HG03378 (cell line): Measurements from ENCODE around the gene TRIM66.

Source experiments
- ATAC-seq: cut with Tn5 transposase; IDR thresholded peaks from one replicate; pipeline ENCODE4 v1.9.1; 2021; ENCODE audit warnings: mild to moderate bottlenecking, moderate library complexity; ENCODE audit not compliant: unreplicated experiment

Gene TRIM66

DNA sequence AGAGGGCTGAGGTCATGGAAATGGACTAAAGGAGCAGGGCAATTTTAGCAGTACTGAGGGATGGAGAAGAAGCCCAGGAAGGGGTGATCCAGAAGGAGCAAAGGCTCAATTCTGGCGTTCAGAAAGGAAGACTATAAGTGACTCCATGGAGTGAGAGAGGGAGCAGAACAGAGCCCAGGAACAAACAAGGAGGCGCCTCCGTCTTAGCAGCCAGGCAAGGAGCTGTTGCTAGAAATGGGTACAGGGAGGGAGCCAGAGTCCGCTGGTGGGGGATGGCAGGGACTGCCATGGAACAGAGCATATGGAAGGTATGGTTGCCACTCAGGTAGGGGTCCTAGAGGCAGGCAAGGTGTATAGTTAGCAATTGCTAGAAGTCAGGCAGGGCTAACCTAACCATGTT, 68.0 kb downstream of the TRIM66 start:
- ATAC-seq = no peak

DNA sequence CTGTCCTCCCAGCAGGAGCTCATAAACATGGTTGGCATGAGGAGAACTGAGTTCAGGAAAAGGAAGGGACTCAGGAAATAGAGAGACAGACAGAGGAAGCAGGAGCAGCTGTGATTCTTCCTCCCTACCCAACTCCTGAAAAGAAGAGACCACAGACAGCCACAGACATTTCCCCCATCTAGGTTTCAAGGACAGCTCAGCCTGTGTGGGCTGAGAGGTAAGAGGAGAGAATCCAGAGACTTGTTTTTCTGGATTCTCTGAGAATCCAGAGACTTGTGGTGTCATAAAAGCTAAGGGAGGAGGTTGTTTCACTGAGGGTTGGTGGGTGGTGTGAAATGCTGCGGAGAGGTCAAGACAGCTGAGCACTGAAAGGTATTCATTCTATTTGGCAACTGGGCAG, 69.4 kb downstream of the TRIM66 start:
- ATAC-seq = no peak

DNA sequence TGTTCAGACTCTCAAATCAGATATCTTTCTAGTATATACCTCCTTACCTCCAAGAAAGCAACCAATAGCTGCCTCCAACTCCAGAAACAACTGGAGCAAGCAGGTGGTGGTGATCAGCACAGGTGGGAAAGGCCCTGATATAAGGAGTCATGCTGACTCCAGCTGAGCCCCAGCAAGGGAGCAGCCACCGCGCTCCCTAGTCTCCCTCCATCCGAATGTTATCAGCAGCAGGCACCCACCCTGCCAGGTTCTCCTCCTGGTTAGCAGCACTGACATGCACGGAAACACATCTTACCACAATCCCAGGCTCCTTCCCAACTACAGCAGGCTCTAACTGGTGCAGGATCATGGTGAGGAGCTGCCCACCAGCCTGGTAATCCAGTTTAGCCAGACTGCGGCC, 69.9 kb downstream of the TRIM66 start:
- no peak for ATAC-seq

DNA sequence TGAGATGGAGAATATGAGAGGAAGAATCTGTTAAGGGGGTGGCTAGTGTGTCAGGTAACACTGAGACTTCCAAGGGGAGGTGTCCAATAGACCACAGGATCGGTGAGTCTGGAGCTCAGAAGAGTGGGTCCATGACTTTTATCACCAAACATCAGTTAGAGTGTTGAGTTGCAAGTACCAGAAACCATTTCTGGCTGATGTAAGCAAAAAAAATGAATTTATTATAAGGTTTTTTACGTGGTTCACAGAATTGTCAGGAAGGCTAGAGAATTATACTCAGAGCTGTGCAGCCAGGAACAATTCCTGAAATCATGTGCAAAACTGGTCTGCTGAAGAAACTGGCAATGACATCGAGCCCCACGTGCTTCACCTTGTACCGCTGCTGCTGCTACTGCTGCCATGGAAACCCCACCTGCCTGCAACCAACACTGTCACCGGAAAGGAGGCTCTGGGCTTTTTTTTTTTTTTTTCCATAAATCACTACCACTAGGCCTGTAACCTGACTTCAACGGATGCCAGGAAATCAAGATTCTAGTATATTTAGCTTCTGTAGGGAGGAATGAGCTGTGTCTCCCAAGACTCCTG, 71.8 kb downstream of the TRIM66 start:
- no peak for ATAC-seq

DNA sequence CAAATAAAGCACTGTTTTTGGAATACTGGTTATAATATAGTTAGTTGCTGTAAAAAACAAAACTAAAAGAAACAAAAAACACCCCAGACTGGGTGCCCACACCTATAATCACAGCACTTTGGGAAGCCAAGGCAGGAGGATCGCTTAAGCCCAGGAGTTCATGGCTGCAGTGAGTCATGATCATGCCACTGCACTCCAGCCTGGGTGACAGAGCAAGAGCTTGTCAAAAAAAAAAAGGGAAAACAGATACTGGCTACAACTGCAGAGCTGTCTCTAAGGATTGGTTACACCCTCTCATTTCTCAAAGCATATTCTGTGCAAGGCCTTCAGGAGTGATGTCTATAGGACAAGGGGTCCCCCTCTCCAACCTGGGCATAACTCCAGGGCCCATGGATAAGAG, 73.8 kb downstream of the TRIM66 start:
- no peak for ATAC-seq

DNA sequence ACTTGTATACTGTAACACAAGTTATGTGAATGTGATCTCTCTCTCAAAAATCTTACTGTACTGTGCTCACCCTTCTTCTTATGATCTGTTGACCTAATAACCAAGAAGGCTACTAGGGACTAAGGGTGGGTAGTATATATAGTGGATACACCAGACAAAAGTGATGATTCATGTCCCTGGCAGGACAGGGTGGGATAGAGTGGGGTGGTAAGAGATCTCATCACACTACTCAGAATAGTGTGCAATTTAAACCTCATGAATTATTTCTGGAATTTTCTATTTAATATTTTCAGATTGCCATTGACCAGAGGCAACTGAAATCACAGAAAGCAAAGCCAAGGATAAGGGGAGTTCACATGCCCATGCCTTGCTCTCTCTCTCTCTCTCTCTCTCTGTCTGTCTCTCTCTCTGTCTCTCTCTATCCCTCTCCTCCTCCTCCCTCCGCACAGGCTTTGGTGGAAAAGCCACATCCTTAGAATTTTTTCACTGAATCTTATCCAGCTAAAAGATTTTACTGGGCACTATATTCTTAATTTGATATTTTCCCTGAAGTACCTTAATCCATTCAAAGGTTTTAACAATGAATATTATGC, 76.4 kb downstream of the TRIM66 start:
- ATAC-seq = no peak

DNA sequence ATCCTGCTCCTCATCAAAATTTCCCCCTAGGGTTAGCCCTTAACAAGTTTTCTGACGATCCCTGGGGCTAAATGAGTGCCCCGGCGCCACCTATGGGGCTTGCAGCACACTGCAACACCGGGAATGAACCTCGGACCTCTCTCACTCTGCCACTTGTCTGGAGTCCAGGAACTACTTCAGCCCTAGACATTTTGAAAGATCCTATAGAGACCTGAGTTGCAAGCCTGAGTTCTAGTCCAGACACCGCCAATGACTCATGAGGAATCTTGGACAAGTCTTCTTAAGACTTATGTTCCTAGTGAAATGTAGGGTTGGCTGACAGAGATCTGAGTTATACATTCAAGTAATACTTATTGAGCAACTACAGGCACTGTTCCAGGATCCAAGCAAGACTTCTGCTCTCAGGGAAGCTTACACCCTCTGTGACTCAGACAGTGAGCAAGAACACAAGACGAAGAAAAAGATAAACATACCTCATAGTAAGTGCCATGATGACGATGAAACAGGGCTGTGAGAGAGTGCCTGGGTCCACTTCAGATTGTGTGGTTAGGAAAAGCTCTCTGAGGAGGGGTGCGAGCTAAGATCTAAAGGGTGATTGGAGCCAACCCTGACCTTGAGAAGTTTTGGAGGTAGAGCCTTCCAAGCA, 78.3 kb downstream of the TRIM66 start:
- ATAC-seq = peak; percentile 73

DNA sequence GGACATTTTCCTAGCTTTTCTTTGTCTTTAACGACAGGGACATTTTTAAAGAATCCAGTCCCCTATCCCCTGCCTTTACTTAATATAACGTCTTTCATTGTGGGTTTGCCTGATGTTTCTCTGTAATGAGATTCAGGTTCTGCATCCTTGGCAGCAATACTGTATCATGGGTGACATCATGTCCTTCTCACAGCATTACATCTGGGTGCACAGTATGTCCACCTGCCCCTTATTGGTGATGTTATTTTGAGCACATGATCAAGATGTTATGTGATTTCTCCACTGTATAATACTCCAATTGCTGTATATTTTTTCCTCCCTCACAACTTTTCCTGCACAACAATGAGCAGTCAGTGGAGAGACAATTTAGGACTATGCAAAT, 78.8 kb downstream of the TRIM66 start:
- ATAC-seq = no peak

DNA sequence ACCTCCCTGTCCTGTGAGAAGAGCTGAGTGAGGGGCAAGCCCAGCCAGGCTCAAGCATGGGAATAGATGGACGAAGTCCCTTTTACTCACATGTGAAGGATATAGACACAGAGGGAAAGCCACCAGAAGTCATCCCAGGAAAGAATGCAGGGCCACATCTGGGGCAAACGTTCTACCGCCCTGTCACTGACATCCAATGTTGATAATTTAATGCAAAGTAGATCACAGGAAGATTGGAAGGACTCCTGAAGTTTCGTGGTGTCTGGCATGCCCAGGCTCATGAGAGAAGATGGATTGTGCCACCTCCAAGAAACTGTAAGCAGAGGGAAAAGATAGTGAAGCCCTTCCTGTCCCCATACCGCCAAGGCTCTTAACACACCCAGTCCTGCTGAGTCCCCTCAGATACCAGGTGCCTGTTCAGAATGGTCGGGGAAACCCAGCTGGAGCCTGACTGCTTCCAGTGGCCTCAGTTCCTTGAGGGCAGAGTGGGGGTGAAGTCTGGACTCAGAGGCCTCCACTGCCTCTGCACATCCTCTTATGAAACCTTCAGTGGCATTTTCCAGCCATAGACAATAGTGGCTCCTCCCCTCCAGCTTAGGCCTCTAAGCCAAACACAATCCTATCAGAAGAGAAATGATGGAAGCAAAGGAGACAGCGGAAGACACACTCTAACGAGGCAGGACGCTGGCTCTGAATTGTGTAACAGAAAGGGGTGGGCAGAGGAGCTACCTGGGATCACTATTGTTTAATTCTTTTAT, 80.9 kb downstream of the TRIM66 start:
- no peak for ATAC-seq

DNA sequence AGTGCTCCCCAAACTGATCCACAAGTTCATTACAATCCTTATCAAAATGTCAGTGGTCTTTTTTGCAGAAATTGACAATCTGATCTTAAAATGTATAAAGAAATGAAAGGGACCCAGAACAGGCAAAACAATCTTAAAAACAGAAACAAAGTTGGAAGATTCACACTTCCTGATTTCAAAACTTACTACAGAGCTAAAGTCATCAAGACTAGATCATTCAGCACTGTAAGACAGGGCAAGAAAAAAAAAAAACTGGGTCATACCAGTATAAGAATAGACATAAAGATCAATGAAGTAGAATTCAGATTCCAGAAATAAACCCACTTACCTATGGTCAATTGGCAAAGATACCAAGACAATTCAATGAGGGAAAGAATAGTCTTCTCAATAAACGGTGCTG, 84.0 kb downstream of the TRIM66 start:
- ATAC-seq = no peak

DNA sequence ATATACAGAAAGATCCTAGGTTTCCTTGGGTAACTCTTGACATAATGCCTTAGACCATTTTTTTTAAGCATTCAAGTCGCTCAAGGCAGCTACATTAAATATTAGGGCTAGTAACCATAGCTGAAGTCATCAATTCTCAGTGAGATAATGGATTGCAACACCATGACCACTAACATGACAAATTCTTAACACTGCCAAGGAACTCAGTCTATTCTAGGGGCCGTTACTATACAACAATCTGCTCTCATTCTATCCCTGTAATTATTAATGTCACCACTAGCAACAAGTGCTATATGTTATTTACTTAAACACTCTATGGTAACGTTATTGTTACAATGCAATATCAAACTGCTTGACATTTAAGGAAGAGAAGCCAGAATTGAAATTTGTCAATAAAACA, 85.3 kb downstream of the TRIM66 start:
- ATAC-seq = no peak

DNA sequence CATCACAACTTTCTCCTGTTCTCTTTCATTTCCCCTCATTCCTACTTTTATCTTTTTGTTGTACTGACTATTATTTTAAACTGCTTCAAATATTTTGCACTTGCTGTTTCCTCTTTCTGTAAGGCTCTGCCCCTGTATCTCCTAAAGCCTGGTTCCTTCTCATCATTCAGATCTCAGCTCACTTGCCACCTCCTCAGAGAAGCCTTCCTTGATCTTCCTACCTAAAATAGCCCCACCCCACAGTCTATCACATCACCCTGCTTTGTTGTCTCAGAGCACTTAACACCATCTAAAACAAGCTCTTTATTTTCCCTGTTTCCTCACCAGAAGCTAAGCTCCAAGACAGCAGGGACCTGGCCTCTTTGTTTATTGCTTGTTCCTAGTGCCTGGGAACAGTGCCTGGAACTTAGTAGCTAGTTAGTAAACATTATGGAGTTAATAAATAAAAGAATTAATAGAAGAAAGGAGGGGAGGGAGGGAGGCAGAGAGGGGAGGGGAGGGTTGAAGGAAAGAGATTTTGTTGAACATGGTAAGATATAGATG, 85.9 kb downstream of the TRIM66 start:
- ATAC-seq = no peak

DNA sequence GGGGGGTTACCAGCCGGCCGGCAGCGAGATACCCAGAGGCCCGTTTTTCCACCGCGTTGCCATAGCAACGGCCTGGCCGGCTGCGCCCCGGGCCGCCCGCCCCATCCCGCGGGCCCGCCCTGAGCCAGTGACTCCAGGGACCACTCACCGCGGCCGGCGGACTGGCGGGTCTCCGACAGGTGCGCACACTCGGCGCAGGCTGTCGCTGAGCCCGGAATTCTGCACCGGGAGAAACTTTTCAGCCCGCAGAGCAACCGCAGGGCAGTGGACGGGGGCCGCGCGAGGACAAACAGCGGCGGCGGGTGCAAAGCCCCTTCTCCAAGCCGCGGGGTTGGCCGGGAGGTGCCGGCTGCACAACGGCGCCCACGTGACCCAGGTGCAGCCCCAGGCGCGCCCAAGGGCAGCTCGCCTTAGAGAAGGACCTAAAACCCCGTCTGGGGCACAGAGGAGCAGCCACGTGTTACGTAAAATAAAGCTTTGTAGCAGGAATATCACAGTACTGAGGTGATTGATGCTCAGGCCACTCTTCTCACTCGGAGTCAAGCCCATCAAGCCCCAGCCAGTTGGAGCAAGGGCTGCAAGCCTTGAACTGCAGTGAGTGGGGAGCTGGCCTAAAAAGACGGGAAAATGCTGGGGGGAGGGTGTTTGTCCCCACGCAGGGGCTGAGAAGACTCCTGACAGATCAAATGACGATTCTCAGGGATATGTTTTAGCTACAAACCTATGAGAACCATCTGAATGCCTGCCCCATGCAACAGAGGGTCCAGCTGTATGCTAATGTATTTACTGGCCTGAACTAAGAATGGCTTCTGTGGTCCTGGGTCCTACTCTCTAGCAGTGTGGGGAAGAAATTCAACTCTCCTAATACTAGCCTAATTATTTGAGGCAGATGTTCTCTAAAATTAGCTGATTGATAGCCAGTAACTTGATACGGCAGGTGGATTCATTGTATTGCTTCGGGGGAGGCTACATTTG, 88.2 kb downstream of the TRIM66 start, which contains the start of gene STK33:
STK33 (minus strand) TSS at position 294 of the 975 bp plus-strand sequence. CDS start 119,323 bp downstream, outside the sequence.
- peak; percentile 81 for ATAC-seq

DNA sequence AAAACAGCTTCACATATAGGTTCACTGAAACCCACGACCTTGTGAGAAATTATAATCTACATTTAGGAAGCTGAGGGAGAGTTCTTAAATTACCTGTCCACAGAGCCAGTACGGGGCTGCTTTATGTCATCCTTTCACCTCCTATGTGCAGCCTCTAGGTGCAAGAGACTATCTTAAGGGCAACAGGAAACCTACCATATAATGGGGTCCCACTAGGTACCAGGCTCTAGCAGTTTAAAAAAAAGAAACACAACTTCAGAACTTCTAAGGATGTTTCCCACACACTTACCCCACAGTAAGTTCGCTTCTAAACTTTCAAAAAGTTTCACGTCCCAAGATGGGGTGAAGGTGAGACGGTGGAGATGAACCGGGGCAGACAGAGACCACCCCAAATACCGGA, 89.0 kb downstream of the TRIM66 start:
- ATAC-seq = no peak

DNA sequence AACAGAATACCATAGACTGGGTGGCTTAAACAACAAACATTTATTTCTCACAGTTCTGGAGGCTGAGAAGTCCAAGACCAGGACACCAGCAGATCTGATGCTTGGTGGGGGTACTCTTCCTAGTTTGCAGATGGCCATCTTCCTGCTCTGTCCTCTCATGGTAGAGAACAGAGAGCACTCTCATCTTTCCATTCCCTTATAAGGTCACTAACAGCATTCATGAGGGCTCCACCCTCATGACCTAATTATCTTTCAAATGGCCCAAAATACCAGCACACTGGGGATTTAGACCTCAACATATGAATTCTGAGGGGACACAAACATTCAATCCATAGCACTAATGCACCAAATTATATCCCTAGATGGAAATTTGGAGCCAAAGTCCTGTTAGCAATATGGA, 94.5 kb downstream of the TRIM66 start:
- no peak for ATAC-seq

DNA sequence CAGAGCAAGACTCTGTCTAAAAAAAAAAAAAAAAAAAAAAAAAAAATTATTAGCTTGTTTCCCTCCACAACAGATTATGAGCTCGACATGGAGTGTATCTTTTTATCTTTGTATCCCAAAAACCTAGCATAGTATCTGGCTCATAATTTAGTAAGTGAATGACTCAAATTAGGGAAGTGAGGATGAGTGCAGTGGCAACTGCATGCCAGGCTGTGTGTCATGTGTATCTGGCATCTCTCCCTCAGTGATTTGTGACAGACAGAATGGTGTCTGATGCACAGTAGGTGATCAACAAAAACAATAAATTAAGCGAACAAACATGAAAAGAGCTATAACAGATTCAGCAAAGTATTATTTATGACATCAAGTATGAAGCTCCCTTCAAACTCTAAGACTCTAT, 95.7 kb downstream of the TRIM66 start:
- no peak for ATAC-seq

DNA sequence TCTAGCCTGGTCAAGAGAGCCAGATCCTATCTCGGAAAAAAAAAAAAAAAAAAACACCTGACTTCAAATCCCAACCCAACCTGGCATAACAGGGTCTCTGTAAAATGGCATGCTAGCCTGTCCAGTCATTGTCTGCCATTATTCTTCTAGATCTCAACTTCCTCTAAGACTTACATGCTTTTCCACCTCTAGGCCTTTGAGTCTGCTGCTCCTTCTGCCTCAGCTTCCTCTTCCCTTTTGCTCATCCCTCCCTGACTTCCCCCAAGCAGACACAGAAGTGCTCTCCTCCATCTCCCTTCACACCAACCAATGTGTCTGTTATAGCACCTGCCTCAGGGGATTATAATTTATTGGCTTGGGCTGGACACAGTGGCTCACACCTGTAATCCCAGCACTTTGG, 96.3 kb downstream of the TRIM66 start:
- no peak for ATAC-seq

DNA sequence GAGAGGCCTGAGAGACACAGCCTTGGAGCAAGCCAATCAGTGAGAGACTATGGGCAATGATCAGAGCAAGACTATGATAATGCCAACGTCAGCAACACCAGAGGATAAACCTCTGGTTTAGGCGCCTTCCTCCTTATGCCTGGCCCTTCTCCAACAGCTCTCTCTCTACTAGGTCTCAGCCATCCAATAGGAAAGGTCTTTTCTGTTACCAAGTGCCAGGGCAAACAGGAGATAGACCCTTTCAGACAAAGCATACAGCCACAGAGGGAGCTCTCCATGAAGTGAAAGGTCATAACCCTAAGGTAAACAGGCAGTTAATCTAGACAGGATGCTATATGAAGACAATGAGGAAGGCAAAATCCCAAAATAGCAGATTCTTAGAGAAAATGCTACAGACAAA, 98.0 kb downstream of the TRIM66 start:
- no peak for ATAC-seq

DNA sequence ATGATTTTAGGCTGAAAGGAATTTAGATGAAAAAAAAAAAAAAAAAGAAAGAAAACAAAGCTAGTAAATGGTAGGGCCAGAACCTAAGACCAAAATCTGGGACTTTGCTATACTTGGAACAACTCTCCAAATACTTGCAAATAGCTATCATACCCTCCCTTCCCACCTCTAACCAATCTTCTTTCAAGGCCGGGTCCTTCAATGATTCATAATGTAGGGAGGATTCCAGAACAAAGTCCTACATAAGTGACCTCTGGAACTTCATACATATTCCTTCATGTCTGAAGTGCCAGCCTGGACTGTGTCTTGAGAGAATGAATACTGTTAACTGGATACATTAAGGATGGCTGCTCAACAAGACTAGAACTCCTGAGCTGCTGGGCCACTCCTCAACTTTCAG, 98.4 kb downstream of the TRIM66 start:
- ATAC-seq = no peak

DNA sequence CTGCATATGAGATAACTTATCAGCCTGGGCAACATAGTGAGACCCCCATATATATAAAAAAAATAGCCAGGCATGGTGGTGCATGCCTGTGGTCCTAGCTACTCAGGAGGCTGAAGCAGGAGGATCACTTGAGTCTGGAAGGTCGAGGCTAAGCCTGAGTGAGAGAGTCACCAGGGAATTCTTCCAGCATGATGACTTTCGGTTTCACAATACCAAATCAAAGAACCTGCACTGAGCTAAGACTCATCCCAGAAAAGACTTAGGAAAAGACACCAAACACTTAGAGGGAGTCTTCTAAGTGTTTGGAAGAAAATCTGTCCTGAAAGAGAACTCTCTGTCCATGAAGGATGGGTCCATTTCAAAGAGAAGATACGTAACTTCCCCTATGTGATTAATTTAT, 101.2 kb downstream of the TRIM66 start:
- ATAC-seq = no peak
